IMR-90 (cell line): ENCODE data around the gene DGLUCY. TPM values are rescaled to one million over a fixed set of nuclear protein-coding genes. Genes with fewer than 3 reads are reported as not detected.

ENCODE experiments used
- ATAC-seq: fragments of 200-7000 bp; cut with Tn5 transposase; 2 replicates; pipeline ENCODE4 v1.9.1; 2020; ENCODE audit warnings: low read depth, mild to moderate bottlenecking, moderate library complexity
- BruUV-seq: library from RNA; stranded (reverse); fragments of 400-500 nt; replicated peaks from 2 replicates; lab custom pipeline; 2021; lab: Mats Ljungman, UMichigan
- CTCF ChIA-PET: fragments of 300-600 bp; formaldehyde crosslinking; extraction: SDS; loops from one replicate; lab custom pipeline; 2021; ENCODE audit warnings: antibody characterized with exemption; lab: Yijun Ruan, JAX
- POLR2A ChIA-PET: fragments of 300-600 bp; sonication (Branson Sonifier 250); formaldehyde crosslinking; loops from one replicate; lab custom pipeline; 2022; ENCODE audit warnings: antibody characterized with exemption; ENCODE audit not compliant: unreplicated experiment; lab: Charles Lee
- DNase-seq: peaks from one replicate; pipeline ENCODE4 v3.0.0; 2013
- H2AFZ ChIP-seq: replicated peaks from 2 replicates; pipeline ENCODE3; 2013; ENCODE audit warnings: low read length, mild to moderate bottlenecking; ENCODE audit not compliant: poor library complexity
- H2AK5ac ChIP-seq: 2 replicates; pipeline ENCODE4 v1.6.1; 2013; ENCODE audit warnings: low read depth, low read length, inconsistent platforms
- H2AK9ac ChIP-seq: replicated peaks from 2 replicates; pipeline ENCODE3; 2013; ENCODE audit warnings: mild to moderate bottlenecking, low read depth, low read length, moderate library complexity; ENCODE audit not compliant: poor library complexity
- H2BK120ac ChIP-seq: 2 replicates; pipeline ENCODE4 v1.6.1; 2013; ENCODE audit warnings: low read depth, low read length, inconsistent platforms
- H2BK15ac ChIP-seq: 3 replicates; pipeline ENCODE4 v1.6.1; 2013; ENCODE audit warnings: low read depth, low read length, inconsistent platforms
- H2BK20ac ChIP-seq: 2 replicates; pipeline ENCODE4 v1.6.1; 2013; ENCODE audit warnings: low read depth, mild to moderate bottlenecking, inconsistent platforms, low read length, moderate library complexity
- H2BK5ac ChIP-seq: 2 replicates; pipeline ENCODE4 v1.6.1; 2013; ENCODE audit warnings: mild to moderate bottlenecking, low read depth, low read length, inconsistent platforms; ENCODE audit not compliant: poor library complexity, severe bottlenecking
- H3K14ac ChIP-seq: replicated peaks from 2 replicates; pipeline ENCODE4 v1.6.1; 2013; ENCODE audit warnings: low read depth, low read length, inconsistent platforms
- H3K18ac ChIP-seq: 2 replicates; pipeline ENCODE4 v1.6.1; 2013; ENCODE audit warnings: low read depth, low read length, control low read depth
- H3K23ac ChIP-seq: 2 replicates; pipeline ENCODE4 v1.6.1; 2013; ENCODE audit warnings: low read depth, low read length, inconsistent platforms
- H3K27ac ChIP-seq: 2 replicates; pipeline ENCODE4 v1.5.1; 2013; ENCODE audit warnings: mild to moderate bottlenecking, control low read depth, low read length; ENCODE audit not compliant: insufficient read depth
- H3K27me3 ChIP-seq: 2 replicates; pipeline ENCODE4 v1.6.1; 2013; ENCODE audit warnings: low read length; ENCODE audit not compliant: control insufficient read depth, insufficient read depth
- H3K36me3 ChIP-seq: 2 replicates; pipeline ENCODE4 v1.6.1; 2013; ENCODE audit warnings: low read length, mixed read lengths; ENCODE audit not compliant: control insufficient read depth, insufficient read depth
- H3K4ac ChIP-seq: 2 replicates; pipeline ENCODE4 v1.6.1; 2013; ENCODE audit warnings: low read depth, low read length, inconsistent platforms
- H3K4me1 ChIP-seq: 2 replicates; pipeline ENCODE4 v1.6.1; 2013; ENCODE audit warnings: low read length, mixed read lengths; ENCODE audit not compliant: control insufficient read depth, insufficient read depth
- H3K4me2 ChIP-seq: 2 replicates; pipeline ENCODE4 v1.6.1; 2013; ENCODE audit warnings: low read depth, mild to moderate bottlenecking, control low read depth, low read length, moderate library complexity
- H3K4me3 ChIP-seq: 2 replicates; pipeline ENCODE4 v1.5.1; 2013; ENCODE audit warnings: low read depth, mild to moderate bottlenecking, control low read depth, low read length, moderate library complexity; ENCODE audit not compliant: insufficient read depth
- H3K56ac ChIP-seq: 2 replicates; pipeline ENCODE4 v1.6.1; 2013; ENCODE audit warnings: low read length, inconsistent platforms; ENCODE audit not compliant: insufficient read depth; ENCODE audit errors: extremely low read depth
- H3K79me1 ChIP-seq, 2 experiments: 2 replicates each; pipeline ENCODE4 v1.6.1; 2013; ENCODE audit warnings: low read length in 2 of 2, inconsistent platforms in 1 of 2, low read depth in 1 of 2
- H3K9ac ChIP-seq: 2 replicates; pipeline ENCODE4 v1.6.1; 2013; ENCODE audit warnings: low read depth, low read length, control low read depth
- H3K9me1 ChIP-seq: 2 replicates; pipeline ENCODE4 v1.6.1; 2013; ENCODE audit warnings: low read length, inconsistent platforms; ENCODE audit not compliant: insufficient read depth
- H3K9me3 ChIP-seq: 2 replicates; pipeline ENCODE4 v1.6.1; 2013; ENCODE audit warnings: low read length; ENCODE audit not compliant: control insufficient read depth, insufficient read depth
- H4K20me1 ChIP-seq: 2 replicates; pipeline ENCODE4 v1.6.1; 2013; ENCODE audit warnings: low read length, inconsistent platforms; ENCODE audit not compliant: insufficient read depth
- H4K5ac ChIP-seq: 2 replicates; pipeline ENCODE4 v1.6.1; 2013; ENCODE audit warnings: mild to moderate bottlenecking, low read depth, low read length, control low read depth
- H4K8ac ChIP-seq, 2 experiments: 2 replicates each; pipeline ENCODE4 v1.6.1; 2013; ENCODE audit warnings: low read depth in 2 of 2, low read length in 2 of 2, control low read depth in 1 of 2, inconsistent platforms in 1 of 2
- H4K91ac ChIP-seq: 2 replicates; pipeline ENCODE4 v1.6.1; 2013; ENCODE audit warnings: low read depth, low read length, inconsistent platforms; ENCODE audit not compliant: insufficient read depth
- FOS ChIP-seq: fragments of 150-350 bp; IDR thresholded peaks from 2 replicates; pipeline ENCODE4 v1.6.1; 2016; ENCODE audit warnings: low read depth, low read length
- RFX5 ChIP-seq: IDR thresholded peaks from 2 replicates; pipeline ENCODE4 v1.8.0; 2012; ENCODE audit warnings: low read depth, mild to moderate bottlenecking, low read length, moderate library complexity
- WGBS, 2 experiments: methylation state at CpG; one replicate each; pipeline versions ENCODE4 v1.1.5 to v1.1.7; 2013; ENCODE audit warnings: missing lambda C conversion rate in 2 of 2; ENCODE audit not compliant: insufficient read length in 1 of 2; ENCODE audit errors: extremely low coverage in 2 of 2; 5-methylcytosine and 5-hydroxymethylcytosine counted together
- dilution Hi-C: fragments of 300-500 bp; cut with HindIII; formaldehyde crosslinking; loops from one replicate; pipeline ENCODE4 v1.14.3; 2018; ENCODE audit warnings: low sequenced_read_pairs; ENCODE audit not compliant: unreplicated experiment
- in situ Hi-C: fragments of 300-500 bp; cut with MboI; formaldehyde crosslinking; loops from 3 replicates; pipeline ENCODE4 v1.14.3; 2019; ENCODE audit warnings: low sequenced_read_pairs, inconsistent platforms, mixed read lengths
- intact Hi-C: fragments of 100-400 bp; cut with micrococcal nuclease; formaldehyde crosslinking; loops from 2 replicates; pipeline ENCODE4 v1.10.0; 2022
- polyA plus RNA-seq, 3 experiments: library from polyadenylated mRNA; depleted of rRNA; stranded (reverse); fragments of >200 nt; gene quantifications; 2 replicates each; pipeline ENCODE4 v1.2.3, GENCODE V29; 2012; ENCODE audit warnings: low replicate concordance in 1 of 3
- total RNA-seq: library from RNA; depleted of rRNA; stranded (reverse); fragments of >200 nt; gene quantifications from 2 replicates; pipeline ENCODE4 v1.2.3, GENCODE V29; 2012

The DGLUCY gene
- total and polyA plus RNA-seq, 2 of the 4 experiments (the other 2 are of a cell fraction) = 8.5 to 13.3 TPM

GRCh38 chr14:91237219-91237618 lies 123.3 kb downstream of the DGLUCY start:
- ATAC-seq (peak; percentile 93), DNase-seq (peak; percentile 81)
- Histone ChIP-seq H2BK120ac (peak overlapping the region; percentile 71; the same call in 1 of the 2 replicates), H3K56ac (no peak overlapping the region), H3K4me2 (no peak overlapping the region), H2AK9ac (peak overlapping the region; percentile 15), H2BK5ac (peak overlapping the region; percentile 21), H3K9me1 (no peaks in the 10 kb centered on the region; the same call in 1 of the 2 replicates), H3K4me3 (no peak overlapping the region), H2BK15ac (no peak overlapping the region; the same call in 2 of the 3 replicates), H3K36me3 (no peaks in the 10 kb centered on the region), H3K27me3 (no peaks in the 10 kb centered on the region), H3K9ac (no peak overlapping the region), H4K5ac (no peak overlapping the region; the same call in 1 of the 2 replicates), H4K91ac (no peak overlapping the region), H3K14ac (no peak overlapping the region), H4K20me1 (no peaks in the 10 kb centered on the region), H3K23ac (no peak overlapping the region), H2AK5ac (peak overlapping the region; percentile 17; the same call in 1 of the 2 replicates), H2BK20ac (peak overlapping the region; percentile 70; the same call in 1 of the 2 replicates), H4K8ac (peak overlapping the region in 1 of 2 experiments; percentile 69; a peak in 1 of 4 replicates), H2AFZ (peak overlapping the region; percentile 53), H3K27ac (no peak overlapping the region), H3K18ac (no peak overlapping the region), H3K9me3 (no peaks in the 10 kb centered on the region), H3K79me1 (0 out of 4 replicates have a peak, but pooled peaks cover 0 to under 1% of the 10 kb centered on the region in 2 experiments), H3K4me1 (peaks cover 3% of the 10 kb centered on the region; the same call in 1 of the 2 replicates), H3K4ac (peak overlapping the region; percentile 21; the same call in 1 of the 2 replicates)
- CTCF ChIA-PET = no interaction called here
- POLR2A ChIA-PET = interaction anchor here (0.6 kb wide), 1 partner anchor 49 kb away, joined by 3 read pairs; no protein-coding TSS in a partner anchor
- WGBS, 2 experiments = no CpG with 5 or more reads among the region's 7 CpGs
- in situ Hi-C loops = no loop called here
- TF ChIP-seq RFX5 = no peak
- TF ChIP-seq FOS = 0 out of 2 replicates have a peak, but pooled peaks have one; percentile 37
- intact Hi-C loops = no loop called here
- BruUV-seq = no TSS peak
- dilution Hi-C loops = no loop called here
